GM12873 (cell line): ENCODE results near the gene STARD9.

ENCODE experiments used
- CTCF ChIP-seq: IDR thresholded peaks from 2 replicates; pipeline ENCODE4 v1.5.1; 2012; ENCODE audit warnings: low read depth, mild to moderate bottlenecking, moderate library complexity, low read length, control low read depth; ENCODE audit not compliant: insufficient read depth; ENCODE audit errors: missing control alignments

Gene STARD9

GRCh38 chr15:42578984-42579537 lies 3.7 kb downstream of the STARD9 start:
- TF ChIP-seq CTCF, result no peak

- no peak for TF ChIP-seq CTCF
Measured at GRCh38 chr15:42581272-42581730, 5.9 kb downstream of the STARD9 start.

- no peak for TF ChIP-seq CTCF
Measured at GRCh38 chr15:42582569-42583375, 7.4 kb downstream of the STARD9 start.

GRCh38 chr15:42584031-42584765 lies 8.8 kb downstream of the STARD9 start:
- TF ChIP-seq CTCF, result no peak

- no peak for TF ChIP-seq CTCF
Measured at GRCh38 chr15:42590619-42591237, 15.3 kb downstream of the STARD9 start.

- peak; percentile 45 for TF ChIP-seq CTCF
Measured at GRCh38 chr15:42591238-42591934, 16.0 kb downstream of the STARD9 start.

GRCh38 chr15:42592716-42593115 lies 17.3 kb downstream of the STARD9 start:
- no peak for TF ChIP-seq CTCF
